K562 (cell line): ENCODE measurements around the gene PTH1R. TPM values are rescaled to one million over a fixed set of nuclear protein-coding genes. Genes with fewer than 3 reads are reported as not detected.
A peak's percentile ranks its signal among the peaks of the same experiment; 100 is the strongest.

Experiments used
- ELF2 ChIP-seq: fragments of 250-450 bp; sonication (Bioruptor Pico); IDR thresholded peaks from 2 replicates; pipeline ENCODE4 v1.5.0; 2021; ENCODE audit warnings: mild to moderate bottlenecking
- FOXK2 ChIP-seq, 2 experiments: fragments of 450-650 bp; IDR thresholded peaks in 1 of 2; conservative IDR thresholded peaks in 1 of 2; 2 replicates each; pipeline ENCODE4 v1.6.1; 2016; ENCODE audit warnings: low read depth in 2 of 2, mild to moderate bottlenecking in 1 of 2
- POLR2G ChIP-seq: fragments of 200-400 bp; formaldehyde crosslinking; IDR thresholded peaks from 2 replicates; pipeline ENCODE4 v1.6.1; 2017; ENCODE audit warnings: low read depth, mild to moderate bottlenecking, antibody characterized with exemption, low read length, moderate library complexity
- REST ChIP-seq, 2 experiments: fragments of 450-650 bp; formaldehyde crosslinking in 1 of 2; IDR thresholded peaks; 2 replicates each; pipeline versions ENCODE4 v1.4.0 to v1.6.1; 2014 to 2020; ENCODE audit warnings: mild to moderate bottlenecking in 2 of 2, borderline replicate concordance in 1 of 2, low read depth in 1 of 2
- TSHZ1 ChIP-seq: fragments of 250-450 bp; sonication (Bioruptor Pico); IDR thresholded peaks from 2 replicates; pipeline ENCODE4 v1.4.0; 2020; ENCODE audit warnings: mild to moderate bottlenecking, moderate library complexity
- polyA plus RNA-seq, 8 experiments: library from polyadenylated mRNA; depleted of rRNA in 4 of 8; stranded (reverse) in 5 of 8; unstranded in 3 of 8; fragments of >200 nt; fragmentation: Nextera tagmentation in 2 of 8; fragmentation: Illumina TruSeq in 1 of 8; extraction: Ambion mirVana in 2 of 8; extraction: Trizol in 1 of 8; gene quantifications; 2 replicates each; pipeline versions ENCODE4 v1.2.1 to v1.2.3, GENCODE V29; 2011 to 2014; ENCODE audit warnings: inconsistent platforms in 1 of 8, missing spikeins in 1 of 8
- total RNA-seq, 7 experiments: library from RNA; depleted of rRNA in 6 of 7; stranded (reverse); fragments of >200 nt in 6 of 7; fragmentation: Illumina TruSeq in 2 of 7; extraction: Trizol in 2 of 7; gene quantifications; 2 replicates each; pipeline versions ENCODE4 v1.2.1 to v1.2.3, GENCODE V29; 2011 to 2021; ENCODE audit warnings: low replicate concordance in 1 of 7

PTH1R gene
- total and polyA plus RNA-seq, 9 of the 15 experiments (the other 6 are each of a cell fraction or from before 2014, with no cell fraction given), result not detected

- no peak for TF ChIP-seq TSHZ1 (CRISPR knock-in tag)
- TF ChIP-seq REST (IDR thresholded peaks at IDR 0.05; ENCODE audit: borderline replicate concordance), result peak; percentile 20; the same call in 1 of the 2 replicates
- no peak for TF ChIP-seq REST (CRISPR knock-in tag; IDR thresholded peaks at IDR 0.05; ENCODE audit: low read depth)
- 0 out of 4 replicates have a peak, but pooled peaks of 1 of the 2 experiments have one; percentile 4 for TF ChIP-seq FOXK2 (conservative IDR thresholded peaks at IDR 0.05 in 1 of 2, IDR thresholded peaks at IDR 0.05 in 1 of 2; ENCODE audit: low read depth in 2 of 2)
- no peak for TF ChIP-seq ELF2 (CRISPR knock-in tag)
- peak; percentile 6; the same call in 1 of the 2 replicates for TF ChIP-seq POLR2G
- TF ChIP-seq, all 486 proteins: peak for 8
Observed at GRCh38 chr3:46908294-46908985, 30.9 kb downstream of the PTH1R start (continued).
